ENCODE measurements around the gene VAPB. TPM values are rescaled to one million over a fixed set of nuclear protein-coding genes. Genes with fewer than 3 reads are reported as not detected.

Gene VAPB
- total RNA-seq, 1 donor from 2014 or later: 36.2 TPM

DNA sequence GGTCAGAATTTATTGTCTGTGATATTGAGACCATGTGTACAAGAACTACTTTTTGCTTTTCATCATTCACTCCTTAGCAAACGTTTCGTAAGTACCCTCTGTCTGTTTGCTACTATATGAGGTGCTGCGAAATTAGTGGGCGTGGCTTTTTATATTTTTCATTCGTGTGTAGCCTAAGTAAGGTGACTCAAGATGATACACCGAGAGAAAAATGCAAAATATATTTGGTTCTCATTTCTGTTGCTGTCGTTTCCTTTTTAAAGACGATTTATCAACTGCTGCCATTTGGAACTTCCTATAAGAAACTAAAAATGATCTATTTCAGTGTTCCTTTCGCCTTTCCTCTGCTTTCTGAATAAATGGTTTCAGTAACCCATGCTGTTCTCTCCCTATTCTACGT lies 61.2 kb downstream of the VAPB start:
- H3K27me3 Mint-ChIP-seq (ENCODE audit: low read depth): no peaks in the 10 kb centered on the region
- peaks cover 11% of the 10 kb centered on the region for H3K9me3 Mint-ChIP-seq
- H3K36me3 Mint-ChIP-seq (ENCODE audit: low read depth): peaks cover 45% of the 10 kb centered on the region
- intact Hi-C loops (cut with micrococcal nuclease): no loop called here
- DNase-seq (ENCODE audit: low spot score): no peak
- H3K4me3 Mint-ChIP-seq (ENCODE audit: low read depth): no peak overlapping the region
- H3K4me1 Mint-ChIP-seq (ENCODE audit: low read depth): peaks cover 9% of the 10 kb centered on the region
- no peak overlapping the region for H3K27ac Mint-ChIP-seq

GRCh38 chr20:58452667-58453255 lies 63.7 kb downstream of the VAPB start:
- no peak for DNase-seq (ENCODE audit: low spot score)
- peaks cover 38% of the 10 kb centered on the region for H3K36me3 Mint-ChIP-seq (ENCODE audit: low read depth)
- H3K27ac Mint-ChIP-seq: no peak overlapping the region
- peaks cover 7% of the 10 kb centered on the region for H3K4me1 Mint-ChIP-seq (ENCODE audit: low read depth)
- peaks cover 11% of the 10 kb centered on the region for H3K9me3 Mint-ChIP-seq
- H3K27me3 Mint-ChIP-seq (ENCODE audit: low read depth): no peaks in the 10 kb centered on the region
- H3K4me3 Mint-ChIP-seq (ENCODE audit: low read depth): no peak overlapping the region
- intact Hi-C loops (cut with micrococcal nuclease): no loop called here

GRCh38 chr20:58453391-58453790 lies 64.4 kb downstream of the VAPB start:
- Mint-ChIP-seq H3K4me3 (ENCODE audit: low read depth) (no peak overlapping the region), H3K36me3 (ENCODE audit: low read depth) (peaks cover 32% of the 10 kb centered on the region), H3K9me3 (peaks cover 11% of the 10 kb centered on the region), H3K27ac (no peak overlapping the region), H3K4me1 (ENCODE audit: low read depth) (peaks cover 11% of the 10 kb centered on the region), H3K27me3 (ENCODE audit: low read depth) (no peaks in the 10 kb centered on the region)
- intact Hi-C loops (cut with micrococcal nuclease): no loop called here
- no peak for DNase-seq (ENCODE audit: low spot score)

- no peaks in the 10 kb centered on the region for H3K27me3 Mint-ChIP-seq (ENCODE audit: low read depth)
- H3K9me3 Mint-ChIP-seq: peaks cover 11% of the 10 kb centered on the region
- intact Hi-C loops (cut with micrococcal nuclease): no loop called here
- H3K4me1 Mint-ChIP-seq (ENCODE audit: low read depth): peaks cover 21% of the 10 kb centered on the region
- no peak for DNase-seq (ENCODE audit: low spot score)
- H3K27ac Mint-ChIP-seq: no peak overlapping the region
- peaks cover 28% of the 10 kb centered on the region for H3K36me3 Mint-ChIP-seq (ENCODE audit: low read depth)
- H3K4me3 Mint-ChIP-seq (ENCODE audit: low read depth): no peak overlapping the region
These were observed 65.4 kb downstream of the VAPB start for GRCh38 chr20:58454460-58454859.

DNA sequence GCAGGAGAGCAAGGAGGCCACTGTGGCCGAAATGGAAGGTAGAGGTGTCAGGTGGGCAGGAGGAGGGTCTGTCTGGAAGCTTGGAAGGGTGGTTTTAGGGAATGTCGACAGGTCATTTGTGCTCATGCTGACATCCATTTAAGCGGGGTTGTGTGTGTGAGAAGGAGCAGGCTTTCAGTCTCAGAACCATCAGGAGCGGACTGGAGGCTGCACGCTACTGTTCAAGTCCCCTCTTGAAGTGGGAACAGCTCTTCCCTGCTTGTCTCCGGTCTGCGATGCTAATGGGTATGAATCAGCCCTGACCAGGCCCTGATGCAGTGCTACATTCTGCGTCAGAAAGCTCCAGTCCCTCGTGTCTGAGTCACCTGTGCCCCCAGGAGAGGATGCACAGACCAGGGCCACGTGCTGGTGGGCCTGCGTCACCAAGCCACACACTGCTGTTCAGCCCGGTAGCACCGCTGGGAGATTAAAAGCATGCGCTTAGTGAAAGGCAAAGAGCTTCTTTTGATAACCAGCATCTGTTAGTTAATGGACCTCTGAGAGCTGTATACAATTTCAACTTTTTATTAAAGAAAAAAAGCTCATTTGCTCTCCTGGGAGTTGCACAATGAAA lies 68.2 kb downstream of the VAPB start:
- Mint-ChIP-seq H3K27me3 (ENCODE audit: low read depth) (no peaks in the 10 kb centered on the region), H3K4me3 (ENCODE audit: low read depth) (no peak overlapping the region), H3K27ac (no peak overlapping the region), H3K9me3 (peaks cover 11% of the 10 kb centered on the region), H3K4me1 (ENCODE audit: low read depth) (peaks cover 23% of the 10 kb centered on the region), H3K36me3 (ENCODE audit: low read depth) (peaks cover 13% of the 10 kb centered on the region)
- DNase-seq (ENCODE audit: low spot score): no peak
- intact Hi-C loops (cut with micrococcal nuclease): no loop called here

- H3K36me3 Mint-ChIP-seq (ENCODE audit: low read depth): peaks cover 16% of the 10 kb centered on the region
- peaks cover 11% of the 10 kb centered on the region for H3K9me3 Mint-ChIP-seq
- H3K27ac Mint-ChIP-seq: no peak overlapping the region
- no peak for DNase-seq (ENCODE audit: low spot score)
- intact Hi-C loops (cut with micrococcal nuclease): no loop called here
- no peak overlapping the region for H3K4me3 Mint-ChIP-seq (ENCODE audit: low read depth)
- H3K27me3 Mint-ChIP-seq (ENCODE audit: low read depth): no peaks in the 10 kb centered on the region
- peaks cover 21% of the 10 kb centered on the region for H3K4me1 Mint-ChIP-seq (ENCODE audit: low read depth)
These were observed 69.5 kb downstream of the VAPB start for GRCh38 chr20:58458342-58459057.

DNA sequence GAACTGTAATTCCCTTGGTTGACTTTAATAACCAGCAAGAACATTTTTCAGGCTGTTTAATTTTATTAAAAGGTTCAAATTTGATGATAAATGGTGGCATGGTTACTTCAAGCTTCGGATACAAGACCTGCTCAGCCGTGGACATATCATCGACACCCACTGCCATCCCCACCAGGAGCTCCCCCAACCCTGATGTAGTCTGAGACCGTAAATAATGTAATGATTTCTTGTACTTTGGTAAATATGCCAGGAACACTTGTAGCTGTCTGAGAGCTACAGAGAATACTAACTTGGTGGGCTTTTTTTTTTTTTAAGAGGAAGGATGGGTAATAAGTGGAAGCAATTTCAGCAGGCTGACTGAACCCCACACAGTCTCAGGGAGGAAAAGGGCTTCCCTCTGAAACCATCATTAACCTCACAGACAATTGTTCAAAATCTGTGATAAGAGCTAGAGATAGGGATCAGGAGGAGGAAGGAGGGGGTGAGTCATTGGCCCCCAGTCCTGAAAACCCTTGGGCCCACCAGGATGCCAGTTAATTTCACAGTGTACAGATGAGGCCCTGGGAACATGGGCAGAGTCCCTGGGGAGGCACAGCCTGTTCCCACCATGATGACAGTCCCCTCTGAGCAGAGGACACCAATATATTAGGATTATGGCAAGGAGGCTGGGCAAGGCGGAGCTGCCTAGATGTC lies 70.2 kb downstream of the VAPB start:
- Mint-ChIP-seq H3K4me1 (ENCODE audit: low read depth) (peaks cover 21% of the 10 kb centered on the region), H3K9me3 (peaks cover 8% of the 10 kb centered on the region), H3K27me3 (ENCODE audit: low read depth) (no peaks in the 10 kb centered on the region), H3K36me3 (ENCODE audit: low read depth) (peaks cover 12% of the 10 kb centered on the region), H3K4me3 (ENCODE audit: low read depth) (no peak overlapping the region), H3K27ac (peak overlapping the region; percentile 12)
- intact Hi-C loops (cut with micrococcal nuclease): no loop called here
- DNase-seq (ENCODE audit: low spot score): no peak

DNA sequence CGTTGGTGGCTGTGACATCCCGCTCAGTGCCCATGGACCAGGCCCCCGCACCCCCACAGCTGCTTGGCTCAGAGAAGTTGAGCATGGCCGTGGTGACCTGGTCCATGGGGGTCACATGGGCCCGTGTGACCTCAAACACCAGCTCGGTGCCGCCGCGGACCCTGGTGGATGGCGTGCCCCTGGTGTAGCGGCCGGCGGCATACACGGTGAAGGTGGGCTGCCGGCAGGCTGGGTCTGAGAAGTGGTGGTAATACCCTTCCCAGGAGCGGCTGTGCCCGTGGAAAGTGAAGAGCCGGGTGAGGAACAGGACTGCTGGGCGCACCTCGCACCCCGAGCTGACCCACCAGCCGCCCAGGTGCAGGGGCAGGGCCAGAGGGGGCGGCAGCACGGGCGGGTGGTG lies 72.1 kb downstream of the VAPB start:
- no peak for DNase-seq (ENCODE audit: low spot score)
- Mint-ChIP-seq H3K4me3 (ENCODE audit: low read depth) (no peak overlapping the region), H3K27me3 (ENCODE audit: low read depth) (no peaks in the 10 kb centered on the region), H3K36me3 (ENCODE audit: low read depth) (peaks cover 3% of the 10 kb centered on the region), H3K9me3 (no peaks in the 10 kb centered on the region), H3K27ac (no peak overlapping the region), H3K4me1 (ENCODE audit: low read depth) (peaks cover 21% of the 10 kb centered on the region)
- intact Hi-C loops (cut with micrococcal nuclease): no loop called here

DNA sequence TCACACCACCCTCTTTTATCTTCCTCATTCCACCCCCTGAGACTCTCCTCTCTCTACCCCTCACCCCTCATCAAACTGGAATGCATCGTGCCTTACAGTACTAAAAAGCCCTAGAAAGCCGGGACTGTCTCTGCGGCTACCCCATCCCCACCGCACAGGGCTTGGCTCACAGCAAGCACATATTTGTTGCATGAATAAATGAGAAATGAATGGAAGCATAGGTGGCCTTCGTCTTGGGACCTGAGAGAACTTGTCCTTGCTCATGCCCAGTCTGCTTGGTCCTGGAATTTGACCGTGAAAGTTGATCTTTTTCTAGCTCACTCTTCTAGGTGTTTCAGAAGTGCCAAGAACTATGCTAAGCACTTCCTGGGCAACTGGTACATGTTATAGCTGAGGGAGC lies 72.9 kb downstream of the VAPB start:
- Mint-ChIP-seq H3K9me3 (no peaks in the 10 kb centered on the region), H3K27ac (no peak overlapping the region), H3K4me3 (ENCODE audit: low read depth) (no peak overlapping the region), H3K27me3 (ENCODE audit: low read depth) (no peaks in the 10 kb centered on the region), H3K4me1 (ENCODE audit: low read depth) (peaks cover 21% of the 10 kb centered on the region), H3K36me3 (ENCODE audit: low read depth) (peaks cover 3% of the 10 kb centered on the region)
- intact Hi-C loops (cut with micrococcal nuclease): no loop called here
- no peak for DNase-seq (ENCODE audit: low spot score)

- peaks cover 14% of the 10 kb centered on the region for H3K4me1 Mint-ChIP-seq (ENCODE audit: low read depth)
- intact Hi-C loops (cut with micrococcal nuclease): no loop called here
- no peaks in the 10 kb centered on the region for H3K9me3 Mint-ChIP-seq
- DNase-seq (ENCODE audit: low spot score): no peak
- H3K27ac Mint-ChIP-seq: no peak overlapping the region
- H3K4me3 Mint-ChIP-seq (ENCODE audit: low read depth): no peak overlapping the region
- H3K27me3 Mint-ChIP-seq (ENCODE audit: low read depth): peaks cover 2% of the 10 kb centered on the region
- H3K36me3 Mint-ChIP-seq (ENCODE audit: low read depth): peaks cover 3% of the 10 kb centered on the region
These were observed 74.2 kb downstream of the VAPB start for GRCh38 chr20:58463256-58463655.

GRCh38 chr20:58464838-58465237 lies 75.8 kb downstream of the VAPB start:
- Mint-ChIP-seq H3K36me3 (ENCODE audit: low read depth) (peaks cover 3% of the 10 kb centered on the region), H3K4me1 (ENCODE audit: low read depth) (no peaks in the 10 kb centered on the region), H3K4me3 (ENCODE audit: low read depth) (no peak overlapping the region), H3K27me3 (ENCODE audit: low read depth) (peaks cover 2% of the 10 kb centered on the region), H3K27ac (no peak overlapping the region), H3K9me3 (no peaks in the 10 kb centered on the region)
- DNase-seq (ENCODE audit: low spot score): no peak
- intact Hi-C loops (cut with micrococcal nuclease): no loop called here

DNA sequence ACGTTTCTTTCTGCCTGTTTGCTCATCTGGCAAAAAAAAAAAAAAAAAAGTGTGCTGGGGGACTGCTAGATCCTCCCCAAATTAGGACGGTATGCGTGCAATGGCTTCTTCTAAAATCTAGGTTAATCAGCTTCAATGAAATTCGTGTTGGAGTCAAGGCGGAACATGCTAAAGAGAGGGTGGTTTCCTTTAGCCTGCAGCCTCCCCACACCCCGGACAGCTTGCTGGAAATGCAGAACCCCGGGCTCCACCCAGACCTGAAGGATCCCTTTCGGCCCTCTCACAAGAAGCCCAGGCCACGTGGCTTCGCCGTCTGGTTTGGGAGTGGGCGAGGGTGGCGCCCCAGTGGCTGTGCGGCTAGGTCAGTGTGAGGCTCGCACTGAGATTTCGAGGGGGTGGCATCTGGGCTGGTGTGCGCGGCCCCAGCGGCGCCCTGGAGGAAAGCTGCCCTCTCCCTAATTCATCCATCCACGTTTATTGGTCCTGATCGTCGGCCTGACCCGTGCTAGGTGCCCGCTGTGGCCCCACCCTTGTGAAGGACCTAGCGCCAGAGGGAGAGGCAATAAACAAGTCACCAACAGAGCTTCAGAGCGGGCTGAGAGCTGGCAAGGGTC lies 77.2 kb downstream of the VAPB start:
- peaks cover 3% of the 10 kb centered on the region for H3K36me3 Mint-ChIP-seq (ENCODE audit: low read depth)
- intact Hi-C loops (cut with micrococcal nuclease): no loop called here
- no peak for DNase-seq (ENCODE audit: low spot score)

More for the DNA sequence above, 77.2 kb downstream of the VAPB start:
- H3K4me3 Mint-ChIP-seq (ENCODE audit: low read depth): no peak overlapping the region
- peaks cover 2% of the 10 kb centered on the region for H3K27me3 Mint-ChIP-seq (ENCODE audit: low read depth)
- no peaks in the 10 kb centered on the region for H3K9me3 Mint-ChIP-seq
- no peak overlapping the region for H3K27ac Mint-ChIP-seq
- no peaks in the 10 kb centered on the region for H3K4me1 Mint-ChIP-seq (ENCODE audit: low read depth)
